Measurements from ENCODE around the gene B4GALNT4.
A peak's percentile ranks its signal among the peaks of the same experiment; 100 is the strongest.

The B4GALNT4 gene

GRCh38 chr11:363948-364761, 5.1 kb upstream of the B4GALNT4 start:
- TF ChIP-seq, protein P1, sequence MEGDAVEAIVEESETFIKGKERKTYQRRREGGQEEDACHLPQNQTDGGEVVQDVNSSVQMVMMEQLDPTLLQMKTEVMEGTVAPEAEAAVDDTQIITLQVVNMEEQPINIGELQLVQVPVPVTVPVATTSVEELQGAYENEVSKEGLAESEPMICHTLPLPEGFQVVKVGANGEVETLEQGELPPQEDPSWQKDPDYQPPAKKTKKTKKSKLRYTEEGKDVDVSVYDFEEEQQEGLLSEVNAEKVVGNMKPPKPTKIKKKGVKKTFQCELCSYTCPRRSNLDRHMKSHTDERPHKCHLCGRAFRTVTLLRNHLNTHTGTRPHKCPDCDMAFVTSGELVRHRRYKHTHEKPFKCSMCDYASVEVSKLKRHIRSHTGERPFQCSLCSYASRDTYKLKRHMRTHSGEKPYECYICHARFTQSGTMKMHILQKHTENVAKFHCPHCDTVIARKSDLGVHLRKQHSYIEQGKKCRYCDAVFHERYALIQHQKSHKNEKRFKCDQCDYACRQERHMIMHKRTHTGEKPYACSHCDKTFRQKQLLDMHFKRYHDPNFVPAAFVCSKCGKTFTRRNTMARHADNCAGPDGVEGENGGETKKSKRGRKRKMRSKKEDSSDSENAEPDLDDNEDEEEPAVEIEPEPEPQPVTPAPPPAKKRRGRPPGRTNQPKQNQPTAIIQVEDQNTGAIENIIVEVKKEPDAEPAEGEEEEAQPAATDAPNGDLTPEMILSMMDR (IDR thresholded peaks at IDR 0.05; ENCODE audit: extremely low read depth, insufficient read depth, missing control alignments) = peak; percentile 55
- DNase-seq (ENCODE audit: low spot score) = peak; percentile 70
- in situ Hi-C loops (cut with MboI; ENCODE audit: low pct_unique_long_range_greater_than_20kb, low sequenced_read_pairs, unreplicated experiment) = no loop called here

GRCh38 chr11:364991-365725, 4.1 kb upstream of the B4GALNT4 start:
- TF ChIP-seq, protein P1 (IDR thresholded peaks at IDR 0.05; ENCODE audit: extremely low read depth, insufficient read depth, missing control alignments) = no peak
- in situ Hi-C loops (cut with MboI; ENCODE audit: low pct_unique_long_range_greater_than_20kb, low sequenced_read_pairs, unreplicated experiment) = no loop called here
- no peak for DNase-seq (ENCODE audit: low spot score)

DNA sequence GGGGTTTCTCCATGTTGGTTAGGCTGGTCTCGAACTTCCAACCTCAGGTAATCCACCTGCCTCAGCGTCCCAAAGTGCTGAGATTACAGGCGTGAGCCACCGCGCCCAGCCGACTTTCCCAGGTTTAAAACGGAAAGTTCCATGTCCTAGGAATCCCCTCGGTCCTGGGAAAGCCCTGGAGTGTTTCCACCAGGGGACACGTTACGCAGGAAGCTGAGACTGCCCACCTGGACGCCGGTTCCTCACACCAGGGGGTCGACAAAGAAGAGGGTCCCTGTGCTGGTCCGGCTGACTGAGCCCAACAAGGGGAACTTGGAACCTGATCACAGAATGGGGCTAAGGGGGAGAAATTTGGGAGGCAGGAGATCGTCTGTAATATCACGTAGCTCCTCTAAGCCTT, 3.5 kb upstream of the B4GALNT4 start:
- DNase-seq (ENCODE audit: low spot score) = peak; percentile 30
- TF ChIP-seq, protein P1 (IDR thresholded peaks at IDR 0.05; ENCODE audit: extremely low read depth, insufficient read depth, missing control alignments) = no peak
- in situ Hi-C loops (cut with MboI; ENCODE audit: low pct_unique_long_range_greater_than_20kb, low sequenced_read_pairs, unreplicated experiment) = no loop called here

GRCh38 chr11:367956-368413, 1.3 kb upstream of the B4GALNT4 start:
- in situ Hi-C loops (cut with MboI; ENCODE audit: low pct_unique_long_range_greater_than_20kb, low sequenced_read_pairs, unreplicated experiment) = no loop called here
- no peak for DNase-seq (ENCODE audit: low spot score)
- TF ChIP-seq, protein P1 (IDR thresholded peaks at IDR 0.05; ENCODE audit: extremely low read depth, insufficient read depth, missing control alignments) = no peak

DNA sequence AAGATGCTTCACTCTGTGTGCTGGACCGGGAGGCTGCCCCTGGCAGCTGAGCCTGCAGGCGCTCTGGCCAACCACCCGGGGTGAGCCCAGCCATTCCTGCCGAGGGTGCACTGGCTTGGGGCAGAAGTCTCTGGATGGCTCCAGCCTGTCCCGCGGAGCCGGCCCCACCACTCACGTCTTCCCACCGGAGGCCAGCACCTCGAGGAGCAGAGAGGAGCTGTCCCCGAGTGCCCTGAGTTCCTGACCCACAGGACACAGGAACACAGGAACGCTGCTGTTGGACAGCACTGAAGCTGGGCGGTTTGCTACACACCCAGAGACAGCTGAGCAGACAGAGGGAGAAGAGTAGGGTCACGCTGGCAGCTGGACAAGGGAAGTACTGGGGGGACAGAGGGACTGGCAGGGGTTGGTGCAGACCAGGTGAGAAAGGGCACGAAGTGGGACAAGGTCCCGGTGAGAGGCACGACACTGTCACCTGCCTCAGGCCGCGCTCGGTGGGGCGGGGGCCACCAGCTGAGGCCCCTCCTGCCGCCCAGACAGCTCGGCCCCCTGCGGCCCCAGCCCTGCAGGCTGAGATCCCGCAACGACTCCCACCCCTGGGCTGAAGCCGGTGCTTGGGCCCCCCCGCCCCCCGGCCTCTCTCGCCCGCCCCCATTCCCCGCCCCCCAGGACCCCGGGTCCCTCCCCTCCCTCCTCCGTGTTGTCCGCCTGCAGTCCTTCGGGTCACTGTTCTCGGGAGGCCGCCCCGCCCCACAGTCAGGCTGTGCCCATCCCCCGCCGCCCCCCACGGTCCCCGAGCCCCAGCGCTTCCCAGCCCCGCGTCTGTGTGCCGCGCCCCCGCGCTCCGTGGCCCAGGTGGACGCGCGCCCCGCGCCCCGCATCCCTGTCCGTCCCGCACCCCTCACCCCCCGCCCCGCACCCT, 624 bp upstream of the B4GALNT4 start:
- in situ Hi-C loops (cut with MboI; ENCODE audit: low pct_unique_long_range_greater_than_20kb, low sequenced_read_pairs, unreplicated experiment) = no loop called here
- TF ChIP-seq, protein P1 (IDR thresholded peaks at IDR 0.05; ENCODE audit: extremely low read depth, insufficient read depth, missing control alignments) = no peak
- peak; percentile 36 for DNase-seq (ENCODE audit: low spot score)
